ENCODE measurements around the gene CSTF1. TPM values are rescaled to one million over a fixed set of nuclear protein-coding genes. Genes with fewer than 3 reads are reported as not detected.

CSTF1 gene
- polyA plus RNA-seq, 1 of the 3 experiments (the other 2 are of a cell fraction): 23.4 TPM

DNA sequence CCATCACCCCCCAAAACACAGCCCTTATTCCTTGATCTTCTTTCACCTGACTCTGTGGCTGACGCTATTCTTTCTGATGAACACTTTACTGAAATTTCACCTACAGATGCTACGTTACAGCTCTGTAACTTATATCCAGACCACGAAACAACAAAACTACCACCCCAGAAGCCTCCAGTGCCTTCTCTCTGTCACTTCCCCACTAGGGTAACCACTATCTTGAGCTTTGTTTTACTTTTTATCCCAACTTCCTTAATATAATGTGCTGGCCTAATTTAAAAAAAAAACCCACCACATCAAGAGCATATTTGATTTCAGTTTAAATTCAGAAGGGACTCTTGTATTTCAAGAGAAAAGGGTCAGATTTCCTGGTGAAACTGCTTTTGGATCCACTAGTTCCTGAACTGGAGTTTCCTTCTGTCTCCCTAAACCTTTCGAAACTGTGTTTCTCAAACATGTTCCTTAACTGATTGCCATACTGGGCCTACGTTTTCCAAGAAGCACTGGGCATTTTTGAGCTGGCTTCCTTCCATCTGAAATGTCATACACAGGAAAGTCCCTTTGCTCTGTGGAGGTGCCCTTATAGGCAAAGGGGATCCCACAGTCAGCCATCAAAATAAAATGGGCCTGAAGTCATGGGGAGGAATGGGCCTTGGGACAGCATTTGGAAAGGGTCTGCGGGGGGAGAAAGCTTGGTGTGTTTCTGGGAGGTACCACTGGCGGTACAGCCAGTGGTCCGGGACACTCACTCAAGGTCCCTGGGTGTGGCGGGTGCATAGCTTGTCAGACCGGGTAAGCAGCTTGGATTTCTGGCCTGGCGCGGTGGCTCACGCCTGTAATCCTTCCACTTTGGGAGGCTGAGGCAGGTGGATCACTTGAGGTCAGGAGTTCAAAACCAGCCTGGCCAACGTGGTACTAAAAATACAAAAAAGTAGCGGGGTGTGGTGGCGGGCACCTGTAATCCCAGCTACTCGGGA is 50.2 kb downstream of the CSTF1 start:
- peaks cover 17% of the 10 kb centered on the region for H3F3A ChIP-seq (replicated peaks; ENCODE audit: insufficient read depth)
- no peaks in the 10 kb centered on the region for H3K36me3 ChIP-seq (replicated peaks in 1 of 2; ENCODE audit: control insufficient read depth in 1 of 2, insufficient read depth in 2 of 2, low read length in 1 of 2)
- no peak for DNase-seq
- no peak overlapping the region for H3K4me3 ChIP-seq (ENCODE audit: low read depth in 2 of 2, low read length in 1 of 2)
- no peak overlapping the region for H2AFZ ChIP-seq (ENCODE audit: low read depth)
- ChIA-PET CTCF (no interaction called here), POLR2A (no interaction called here)
- H3K27me3 ChIP-seq (ENCODE audit: insufficient read depth): no peaks in the 10 kb centered on the region
- no peaks in the 10 kb centered on the region for H4K20me1 ChIP-seq (ENCODE audit: insufficient read depth)
- no peaks in the 10 kb centered on the region for H3K79me2 ChIP-seq (ENCODE audit: insufficient read depth)
- no peaks in the 10 kb centered on the region for H3K9me2 ChIP-seq
- H3K9ac ChIP-seq: no peak overlapping the region
- no peak overlapping the region for H3K4me2 ChIP-seq
- H3K9me3 ChIP-seq: no peaks in the 10 kb centered on the region
- TF ChIP-seq TEAD4 (IDR thresholded peaks at IDR 0.05; ENCODE audit: borderline replicate concordance, insufficient read depth) (no peak), TAF1 (IDR thresholded peaks at IDR 0.05; ENCODE audit: borderline replicate concordance, low read depth, low read length) (no peak), NFIC (IDR thresholded peaks at IDR 0.05; ENCODE audit: borderline replicate concordance) (no peak), TCF12 (IDR thresholded peaks at IDR 0.05) (no peak), CHD2 (IDR thresholded peaks at IDR 0.05; ENCODE audit: low read length, partially characterized antibody) (no peak), USF1 (IDR thresholded peaks at IDR 0.05; ENCODE audit: borderline replicate concordance, low read depth) (no peak), RAD21 (IDR thresholded peaks at IDR 0.05; ENCODE audit: low read length) (no peak), PBX3 (IDR thresholded peaks at IDR 0.05) (no peak), JUND (IDR thresholded peaks at IDR 0.05) (no peak), MEF2A (IDR thresholded peaks at IDR 0.05; ENCODE audit: borderline replicate concordance, low read depth) (no peak), USF2 (IDR thresholded peaks at IDR 0.05; ENCODE audit: borderline replicate concordance, low read depth, low read length) (no peak), YY1 (IDR thresholded peaks at IDR 0.05; ENCODE audit: low read depth) (no peak), IRF3 (IDR thresholded peaks at IDR 0.05; ENCODE audit: low read depth, low read length) (no peak), SMC3 (IDR thresholded peaks at IDR 0.05; ENCODE audit: low read depth, low read length) (no peak)
- TF ChIP-seq, protein P1, sequence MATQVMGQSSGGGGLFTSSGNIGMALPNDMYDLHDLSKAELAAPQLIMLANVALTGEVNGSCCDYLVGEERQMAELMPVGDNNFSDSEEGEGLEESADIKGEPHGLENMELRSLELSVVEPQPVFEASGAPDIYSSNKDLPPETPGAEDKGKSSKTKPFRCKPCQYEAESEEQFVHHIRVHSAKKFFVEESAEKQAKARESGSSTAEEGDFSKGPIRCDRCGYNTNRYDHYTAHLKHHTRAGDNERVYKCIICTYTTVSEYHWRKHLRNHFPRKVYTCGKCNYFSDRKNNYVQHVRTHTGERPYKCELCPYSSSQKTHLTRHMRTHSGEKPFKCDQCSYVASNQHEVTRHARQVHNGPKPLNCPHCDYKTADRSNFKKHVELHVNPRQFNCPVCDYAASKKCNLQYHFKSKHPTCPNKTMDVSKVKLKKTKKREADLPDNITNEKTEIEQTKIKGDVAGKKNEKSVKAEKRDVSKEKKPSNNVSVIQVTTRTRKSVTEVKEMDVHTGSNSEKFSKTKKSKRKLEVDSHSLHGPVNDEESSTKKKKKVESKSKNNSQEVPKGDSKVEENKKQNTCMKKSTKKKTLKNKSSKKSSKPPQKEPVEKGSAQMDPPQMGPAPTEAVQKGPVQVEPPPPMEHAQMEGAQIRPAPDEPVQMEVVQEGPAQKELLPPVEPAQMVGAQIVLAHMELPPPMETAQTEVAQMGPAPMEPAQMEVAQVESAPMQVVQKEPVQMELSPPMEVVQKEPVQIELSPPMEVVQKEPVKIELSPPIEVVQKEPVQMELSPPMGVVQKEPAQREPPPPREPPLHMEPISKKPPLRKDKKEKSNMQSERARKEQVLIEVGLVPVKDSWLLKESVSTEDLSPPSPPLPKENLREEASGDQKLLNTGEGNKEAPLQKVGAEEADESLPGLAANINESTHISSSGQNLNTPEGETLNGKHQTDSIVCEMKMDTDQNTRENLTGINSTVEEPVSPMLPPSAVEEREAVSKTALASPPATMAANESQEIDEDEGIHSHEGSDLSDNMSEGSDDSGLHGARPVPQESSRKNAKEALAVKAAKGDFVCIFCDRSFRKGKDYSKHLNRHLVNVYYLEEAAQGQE (IDR thresholded peaks at IDR 0.05; ENCODE audit: low read depth, low read length): no peak
- peaks cover 2 to 6% of the 10 kb centered on the region in 2 experiments; a peak in 2 of 4 replicates for H3K4me1 ChIP-seq (ENCODE audit: control insufficient read depth in 1 of 2, insufficient read depth in 2 of 2, low read depth in 1 of 2, low read length in 1 of 2)
- H3K27ac ChIP-seq (ENCODE audit: low read depth in 2 of 2, low read length in 1 of 2): no peak overlapping the region
- WGBS (ENCODE audit: low lambda C conversion rate): 78% methylated on average over 11 of the region's 17 CpGs
